Subcutaneous abdominal adipose tissue (tissue), 5 donors: ENCODE measurements around the gene SCGB3A1.

ENCODE experiments used
- H3K27ac ChIP-seq: one replicate; pipeline ENCODE4 v1.7.0; 2013; ENCODE audit warnings: low read depth, mild to moderate bottlenecking, inconsistent platforms, low read length, moderate library complexity
- H3K27me3 ChIP-seq, 5 donors: one replicate each; pipeline ENCODE4 v1.7.0; 2013; ENCODE audit warnings: low read length in 5 of 5, inconsistent platforms in 1 of 5; ENCODE audit not compliant: control insufficient read depth in 5 of 5, insufficient read depth in 4 of 5
- H3K36me3 ChIP-seq, 5 donors: one replicate each; pipeline ENCODE4 v1.7.0; 2013; ENCODE audit warnings: low read length in 5 of 5; ENCODE audit not compliant: control insufficient read depth in 5 of 5, insufficient read depth in 5 of 5
- H3K4me1 ChIP-seq, 5 donors: one replicate each; pipeline ENCODE4 v1.7.0; 2013; ENCODE audit warnings: low read length in 5 of 5, mild to moderate bottlenecking in 3 of 5, moderate library complexity in 1 of 5; ENCODE audit not compliant: control insufficient read depth in 5 of 5, insufficient read depth in 5 of 5
- H3K4me3 ChIP-seq, 5 donors: one replicate each; pipeline ENCODE4 v1.7.0; 2013; ENCODE audit warnings: low read length in 5 of 5, low read depth in 1 of 5
- H3K9ac ChIP-seq, 5 donors: one replicate each; pipeline ENCODE4 v1.7.0; 2013; ENCODE audit warnings: low read length in 5 of 5, mild to moderate bottlenecking in 4 of 5, moderate library complexity in 3 of 5
- H3K9me3 ChIP-seq, 5 donors: one replicate each; pipeline ENCODE4 v1.7.0; 2013; ENCODE audit warnings: low read length in 5 of 5; ENCODE audit not compliant: control insufficient read depth in 5 of 5
- donor health status: healthy.
- donor health status: healthy.
- donor health status: healthy.
- donor health status: healthy.
- donor health status: healthy.

SCGB3A1 gene

DNA sequence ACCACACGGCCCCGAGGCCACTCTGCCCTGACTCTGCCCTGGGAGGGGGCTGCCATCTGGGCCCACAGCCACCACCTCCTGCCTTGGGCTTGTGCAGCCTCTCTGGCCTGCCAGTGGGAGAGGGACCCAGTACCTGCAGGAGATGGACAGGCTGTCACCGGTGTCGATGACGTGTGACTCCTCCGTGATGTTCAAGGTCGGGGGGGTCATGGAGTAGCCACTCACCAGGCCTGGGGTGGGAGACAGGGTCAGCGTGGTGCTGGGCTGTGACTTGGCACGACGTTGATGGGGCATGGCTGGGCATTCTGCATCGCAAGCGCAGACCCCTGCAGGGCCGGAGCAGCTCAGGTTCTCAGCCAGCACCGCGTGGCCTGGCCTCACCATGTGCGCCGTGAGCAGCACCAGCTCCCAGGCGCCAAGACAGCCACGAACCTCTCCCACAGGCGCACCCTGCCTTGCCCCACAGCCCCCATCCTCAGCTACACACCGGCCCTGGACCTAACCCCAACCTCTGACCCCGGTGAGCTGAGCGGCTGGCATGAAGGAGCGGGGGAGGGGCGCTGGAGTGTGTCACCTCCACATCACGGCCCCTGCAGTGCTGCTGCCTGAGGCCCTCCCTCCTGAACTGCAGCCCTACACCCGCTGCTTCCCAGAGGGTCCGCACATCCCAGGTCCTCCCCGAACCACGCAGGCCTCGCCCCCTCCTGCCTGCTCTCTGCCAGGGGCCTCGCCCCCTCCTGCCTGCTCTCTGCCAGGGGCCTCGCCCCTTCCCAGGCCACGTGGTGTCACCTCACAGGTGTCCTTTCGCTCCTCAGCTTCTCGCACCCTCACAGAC lies 40.5 kb upstream of the SCGB3A1 start:
- peaks cover 0 to 41% (median 5%) of the 10 kb centered on the region in 5 donors for H3K4me1 ChIP-seq
- H3K36me3 ChIP-seq, result peaks cover 0 to 28% (median 0%) of the 10 kb centered on the region in 5 donors
- no peak overlapping the region for H3K9ac ChIP-seq
- H3K27ac ChIP-seq, result no peak overlapping the region
- no peaks in the 10 kb centered on the region for H3K9me3 ChIP-seq
- peaks cover 0 to 32% (median 9%) of the 10 kb centered on the region in 5 donors for H3K27me3 ChIP-seq
- no peak overlapping the region for H3K4me3 ChIP-seq

DNA sequence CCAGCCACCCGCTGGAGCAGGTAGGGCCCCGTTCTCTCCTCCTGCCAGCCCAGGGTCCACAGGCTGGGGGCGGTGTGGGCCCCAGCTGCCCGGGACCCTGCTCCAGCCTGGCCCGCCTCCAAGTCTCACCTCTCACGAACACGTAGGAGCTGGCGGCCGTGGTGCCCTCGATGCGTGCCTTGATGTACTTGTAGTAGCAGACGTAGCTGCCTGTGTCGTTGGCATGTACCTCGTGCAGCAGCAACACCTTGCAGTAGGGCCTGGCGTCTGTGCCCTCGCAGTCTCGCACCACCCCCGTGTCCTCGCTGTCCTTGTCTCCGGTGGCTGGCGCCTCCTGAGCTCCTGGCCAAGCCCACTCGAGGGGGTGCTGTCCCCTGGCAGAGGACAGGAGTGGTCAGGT lies 39.1 kb upstream of the SCGB3A1 start:
- peaks cover 0 to 32% (median 9%) of the 10 kb centered on the region in 5 donors for H3K27me3 ChIP-seq
- no peaks in the 10 kb centered on the region for H3K9me3 ChIP-seq
- no peak overlapping the region for H3K27ac ChIP-seq
- H3K4me3 ChIP-seq, result no peak overlapping the region
- peaks cover 0 to 35% (median 0%) of the 10 kb centered on the region in 5 donors for H3K36me3 ChIP-seq
- peaks cover 0 to 38% (median 5%) of the 10 kb centered on the region in 5 donors for H3K4me1 ChIP-seq
- H3K9ac ChIP-seq, result no peak overlapping the region

DNA sequence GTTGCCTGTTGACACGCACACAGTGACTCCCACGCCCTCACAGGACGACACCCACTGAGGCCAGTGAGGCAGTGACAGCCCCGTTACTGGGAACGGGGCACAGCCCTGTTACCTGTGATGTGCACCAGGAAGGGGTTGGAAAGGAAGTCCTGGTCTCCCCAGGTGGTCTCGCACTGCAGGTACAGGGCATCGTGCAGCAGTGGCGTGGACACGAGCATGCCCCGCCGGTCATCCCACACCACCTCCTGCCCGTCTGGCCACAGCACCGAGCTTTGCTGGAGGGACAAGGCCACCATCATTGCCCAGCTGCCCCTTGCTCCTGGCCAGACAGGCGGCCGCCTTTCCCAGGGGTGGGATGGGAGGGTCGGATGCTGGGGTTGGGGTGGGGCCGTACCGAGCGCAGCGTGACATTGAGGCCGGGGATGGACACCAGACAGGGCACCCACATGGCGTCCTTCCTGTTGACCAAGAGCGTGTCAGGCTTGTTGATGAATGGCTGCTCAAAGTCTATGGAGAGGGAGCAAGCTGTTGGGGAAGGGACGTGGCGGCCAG lies 38.6 kb upstream of the SCGB3A1 start:
- Histone ChIP-seq H3K4me3 (no peak overlapping the region), H3K36me3 (peaks cover 0 to 35% (median 0%) of the 10 kb centered on the region in 5 donors), H3K4me1 (peaks cover 0 to 43% (median 5%) of the 10 kb centered on the region in 5 donors), H3K9ac (no peak overlapping the region), H3K9me3 (no peaks in the 10 kb centered on the region), H3K27ac (no peak overlapping the region), H3K27me3 (peaks cover 0 to 32% (median 9%) of the 10 kb centered on the region in 5 donors)

DNA sequence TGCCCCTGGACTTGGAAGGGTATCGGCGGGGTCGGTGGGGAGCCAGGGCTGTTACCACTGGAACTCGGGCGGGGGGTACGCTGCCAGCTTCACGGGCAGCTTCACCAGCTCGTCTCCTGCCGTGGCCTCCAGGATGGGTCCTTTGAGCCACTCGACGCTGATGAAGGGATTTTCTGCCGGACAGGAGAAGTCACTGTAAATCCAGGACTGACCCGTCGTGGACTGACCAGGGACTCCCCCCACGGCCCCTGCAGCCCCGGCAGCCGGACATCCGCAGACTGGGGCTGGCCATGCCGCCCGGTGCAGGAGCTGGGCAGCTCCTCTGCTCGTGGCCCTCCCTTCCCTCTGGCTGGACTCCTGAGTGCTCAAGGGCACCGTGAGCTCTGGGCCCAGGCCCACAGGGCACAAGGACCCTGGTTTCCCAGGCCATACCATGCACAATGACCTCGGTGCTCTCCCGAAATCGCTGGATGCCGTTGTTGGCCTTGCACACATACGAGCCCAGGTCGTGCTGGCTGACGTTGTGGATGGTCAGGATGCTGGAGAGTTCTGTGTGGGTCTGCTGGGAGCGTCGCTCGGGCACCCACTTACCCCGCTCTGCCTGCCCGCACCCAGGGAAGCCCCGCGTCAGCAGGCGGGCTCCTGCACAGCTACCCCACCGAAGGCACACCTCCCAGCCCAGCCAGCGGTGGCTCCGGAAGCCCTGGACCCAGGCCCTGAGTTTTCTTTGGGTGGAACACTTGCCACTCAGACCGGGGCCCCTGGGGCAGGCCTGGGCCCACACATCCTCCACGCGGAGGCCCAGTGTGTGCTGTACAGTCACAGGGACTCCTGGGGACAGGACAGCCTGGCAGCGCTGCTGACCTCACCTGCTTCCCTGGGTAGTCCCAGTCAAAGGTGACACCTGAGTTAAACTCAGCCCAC lies 37.8 kb upstream of the SCGB3A1 start:
- Histone ChIP-seq H3K27ac (no peak overlapping the region), H3K36me3 (peaks cover 0 to 35% (median 0%) of the 10 kb centered on the region in 5 donors), H3K27me3 (peaks cover 0 to 32% (median 9%) of the 10 kb centered on the region in 5 donors)

DNA sequence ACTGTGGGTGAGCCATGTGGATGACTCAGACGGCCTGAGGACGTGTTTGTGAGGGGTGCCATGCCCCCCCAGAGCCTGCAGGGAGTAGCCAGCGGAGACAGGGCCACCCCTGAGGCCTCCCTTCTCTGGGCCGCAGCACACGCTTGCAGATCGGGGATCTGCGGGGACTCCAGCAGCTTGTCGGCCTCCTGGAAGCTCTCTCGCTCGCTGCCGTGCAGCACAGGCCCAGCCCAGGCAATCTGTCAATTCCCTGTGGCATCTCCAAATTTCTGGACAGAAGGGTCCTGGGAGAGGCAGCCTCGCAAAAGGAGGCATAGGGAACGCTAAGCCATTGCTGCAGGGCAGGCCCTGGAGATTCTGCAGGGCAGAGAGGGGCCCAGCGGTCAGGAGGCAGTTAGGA lies 36.9 kb upstream of the SCGB3A1 start:
- Histone ChIP-seq H3K27me3 (peaks cover 0 to 28% (median 8%) of the 10 kb centered on the region in 5 donors), H3K27ac (no peak overlapping the region), H3K36me3 (peaks cover 0 to 35% (median 0%) of the 10 kb centered on the region in 5 donors), H3K9me3 (no peaks in the 10 kb centered on the region), H3K9ac (no peak overlapping the region), H3K4me3 (no peak overlapping the region), H3K4me1 (peaks cover 0 to 50% (median 5%) of the 10 kb centered on the region in 5 donors)

More for the DNA sequence above, 37.8 kb upstream of the SCGB3A1 start:
- H3K9ac ChIP-seq, result no peak overlapping the region
- H3K4me1 ChIP-seq, result peaks cover 0 to 48% (median 5%) of the 10 kb centered on the region in 5 donors
- no peaks in the 10 kb centered on the region for H3K9me3 ChIP-seq
- H3K4me3 ChIP-seq, result no peak overlapping the region

DNA sequence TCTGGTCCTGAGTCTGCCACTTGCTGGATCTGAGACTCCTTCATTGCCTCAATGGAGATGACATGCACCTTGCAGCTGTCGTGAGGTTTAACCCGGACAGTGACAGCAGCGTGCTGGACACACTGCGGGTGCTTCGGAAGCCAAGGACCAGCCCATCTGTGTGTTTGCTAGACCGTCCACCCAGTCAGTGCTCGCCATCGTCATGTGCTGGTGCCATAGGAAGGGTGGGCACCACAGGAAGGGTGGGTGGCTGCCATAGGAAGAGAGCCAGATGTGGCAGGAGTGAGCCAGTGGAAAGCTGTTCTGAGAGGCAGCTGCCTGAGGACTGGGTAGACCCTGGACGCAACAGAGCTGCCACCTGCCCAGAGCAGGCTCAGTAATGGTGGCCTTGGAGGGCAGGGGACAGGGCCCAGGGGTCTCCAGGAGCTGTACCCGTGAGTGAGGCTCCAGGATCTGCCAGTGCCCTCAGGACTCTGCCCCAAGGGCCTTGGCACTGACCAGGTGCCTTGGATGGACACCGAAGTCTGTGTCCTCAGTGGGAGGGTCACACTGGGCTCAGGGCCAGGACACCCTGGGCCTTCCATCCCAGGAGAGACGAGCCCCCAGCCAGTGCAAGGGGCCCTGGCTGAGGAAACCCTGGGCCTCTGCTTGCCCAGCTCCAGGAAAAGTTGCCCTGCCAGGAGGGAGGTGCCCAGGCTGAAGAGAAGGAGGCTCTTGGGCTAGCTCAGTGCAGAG lies 36.3 kb upstream of the SCGB3A1 start:
- H3K9me3 ChIP-seq, result no peaks in the 10 kb centered on the region
- peaks cover 0 to 50% (median under 1%) of the 10 kb centered on the region in 5 donors for H3K4me1 ChIP-seq
- peaks cover 0 to 26% (median 3%) of the 10 kb centered on the region in 5 donors for H3K27me3 ChIP-seq
- H3K9ac ChIP-seq, result no peak overlapping the region
- no peak overlapping the region for H3K27ac ChIP-seq
- no peak overlapping the region for H3K4me3 ChIP-seq
- H3K36me3 ChIP-seq, result peaks cover 0 to 35% (median 0%) of the 10 kb centered on the region in 5 donors

DNA sequence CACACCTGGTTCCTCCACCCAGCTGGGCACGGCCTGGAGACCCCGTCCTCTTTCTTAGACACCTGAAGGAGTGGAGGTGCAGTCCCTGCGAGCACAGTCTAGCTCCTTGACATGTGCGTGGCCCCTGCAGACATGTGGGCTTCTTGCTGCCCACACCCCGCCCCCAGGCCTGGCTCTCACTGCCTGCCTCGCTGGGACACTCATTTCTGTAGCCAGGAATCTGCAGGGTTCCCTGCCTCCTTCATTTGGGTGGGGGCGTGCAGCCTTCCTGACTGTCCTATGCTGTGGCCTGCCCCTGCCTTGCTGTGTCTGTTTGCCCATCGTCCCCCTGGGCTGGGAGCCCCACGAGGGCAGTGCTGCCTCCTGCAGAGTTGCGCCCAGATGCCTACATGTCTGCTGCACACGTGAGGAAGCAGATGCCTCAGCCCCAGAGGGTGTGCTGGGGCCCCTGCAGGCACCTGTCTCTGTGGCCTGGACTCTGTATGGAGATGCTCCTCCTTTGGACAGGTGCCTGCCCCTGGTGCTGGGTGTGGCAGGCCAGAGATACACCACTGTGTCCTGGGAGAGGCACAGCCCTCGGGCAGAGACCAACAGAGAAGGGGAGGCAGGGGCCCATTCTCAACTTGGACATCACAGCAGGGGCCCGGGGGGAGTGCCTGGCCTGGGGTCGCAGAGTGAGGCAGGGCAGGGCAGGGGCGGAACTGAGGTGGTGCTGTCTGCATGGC lies 35.5 kb upstream of the SCGB3A1 start:
- no peaks in the 10 kb centered on the region for H3K9me3 ChIP-seq
- H3K9ac ChIP-seq, result no peak overlapping the region
- H3K27ac ChIP-seq, result no peak overlapping the region
- H3K27me3 ChIP-seq, result peaks cover 0 to 23% (median 0%) of the 10 kb centered on the region in 5 donors
- no peak overlapping the region for H3K4me3 ChIP-seq
- H3K4me1 ChIP-seq, result peaks cover 0 to 44% (median 0%) of the 10 kb centered on the region in 5 donors
- H3K36me3 ChIP-seq, result peaks cover 0 to 35% (median 0%) of the 10 kb centered on the region in 5 donors

DNA sequence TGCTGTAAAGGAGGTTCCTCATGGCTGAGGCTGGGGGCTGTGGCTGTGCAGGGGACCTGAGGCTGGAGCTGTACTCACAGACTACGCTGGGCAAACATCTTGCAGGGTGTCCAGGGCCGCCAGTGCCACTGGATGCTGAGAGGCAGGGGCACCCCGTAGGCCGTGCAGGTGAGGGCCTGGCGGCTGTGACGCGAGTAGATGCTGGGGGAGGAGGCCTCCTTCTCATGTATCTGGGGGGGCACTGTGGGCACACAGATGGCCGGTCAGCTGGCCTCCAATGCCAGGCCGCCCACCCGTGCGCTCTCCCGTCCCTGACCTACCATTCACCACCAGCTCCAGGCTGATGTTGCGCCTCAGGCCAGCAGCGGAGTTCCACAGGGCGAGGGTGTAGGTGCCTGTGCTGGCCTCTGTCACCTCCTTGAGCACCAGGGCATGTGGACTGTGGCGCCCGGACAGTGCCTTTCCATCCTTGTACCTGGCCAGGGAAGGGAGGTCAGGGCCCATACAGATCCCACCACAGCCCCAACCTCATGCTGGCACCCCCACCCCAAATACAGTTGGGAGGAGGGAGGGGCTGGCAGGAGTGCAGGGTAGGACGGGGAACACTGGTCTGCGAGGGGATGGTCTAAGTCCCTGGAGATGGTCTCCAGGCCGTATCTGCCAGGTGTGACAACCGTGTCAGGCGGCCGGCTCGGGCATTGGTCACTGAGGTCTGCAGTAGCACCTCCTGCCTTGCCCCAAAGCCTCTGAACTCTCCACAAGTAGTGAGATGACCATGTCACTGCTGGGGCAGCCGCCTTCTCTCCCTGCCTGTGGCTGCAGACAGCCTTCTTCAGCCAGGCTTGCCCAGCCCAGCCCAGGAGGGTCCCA lies 34.7 kb upstream of the SCGB3A1 start:
- Histone ChIP-seq H3K27ac (no peak overlapping the region), H3K27me3 (peaks cover 0 to 21% (median 2%) of the 10 kb centered on the region in 5 donors), H3K9ac (no peak overlapping the region), H3K9me3 (no peaks in the 10 kb centered on the region), H3K4me3 (no peak overlapping the region), H3K36me3 (peaks cover 0 to 40% (median under 1%) of the 10 kb centered on the region in 5 donors), H3K4me1 (peaks cover 0 to 42% (median 0%) of the 10 kb centered on the region in 5 donors)
